GM12864 (cell line): ENCODE results near the gene SERPINA6.

Experiments used
- DNase-seq: peaks from one replicate; pipeline ENCODE4 v3.0.0-alpha.2; 2011; ENCODE audit warnings: low read depth
- H3K4me3 ChIP-seq: 2 replicates; pipeline ENCODE4 v1.5.1; 2011; ENCODE audit warnings: mild to moderate bottlenecking, low read depth, low read length, control low read depth
- CTCF ChIP-seq: IDR thresholded peaks from 2 replicates; pipeline ENCODE4 v1.5.1; 2011; ENCODE audit warnings: low read depth, mild to moderate bottlenecking, moderate library complexity, low read length, control low read depth, inconsistent platforms; ENCODE audit errors: missing control alignments

The SERPINA6 gene

GRCh38 chr14:94328196-94328595, 5.1 kb upstream of the SERPINA6 start:
- no peak for TF ChIP-seq CTCF
- no peak overlapping the region for H3K4me3 ChIP-seq
- DNase-seq = no peak

DNA sequence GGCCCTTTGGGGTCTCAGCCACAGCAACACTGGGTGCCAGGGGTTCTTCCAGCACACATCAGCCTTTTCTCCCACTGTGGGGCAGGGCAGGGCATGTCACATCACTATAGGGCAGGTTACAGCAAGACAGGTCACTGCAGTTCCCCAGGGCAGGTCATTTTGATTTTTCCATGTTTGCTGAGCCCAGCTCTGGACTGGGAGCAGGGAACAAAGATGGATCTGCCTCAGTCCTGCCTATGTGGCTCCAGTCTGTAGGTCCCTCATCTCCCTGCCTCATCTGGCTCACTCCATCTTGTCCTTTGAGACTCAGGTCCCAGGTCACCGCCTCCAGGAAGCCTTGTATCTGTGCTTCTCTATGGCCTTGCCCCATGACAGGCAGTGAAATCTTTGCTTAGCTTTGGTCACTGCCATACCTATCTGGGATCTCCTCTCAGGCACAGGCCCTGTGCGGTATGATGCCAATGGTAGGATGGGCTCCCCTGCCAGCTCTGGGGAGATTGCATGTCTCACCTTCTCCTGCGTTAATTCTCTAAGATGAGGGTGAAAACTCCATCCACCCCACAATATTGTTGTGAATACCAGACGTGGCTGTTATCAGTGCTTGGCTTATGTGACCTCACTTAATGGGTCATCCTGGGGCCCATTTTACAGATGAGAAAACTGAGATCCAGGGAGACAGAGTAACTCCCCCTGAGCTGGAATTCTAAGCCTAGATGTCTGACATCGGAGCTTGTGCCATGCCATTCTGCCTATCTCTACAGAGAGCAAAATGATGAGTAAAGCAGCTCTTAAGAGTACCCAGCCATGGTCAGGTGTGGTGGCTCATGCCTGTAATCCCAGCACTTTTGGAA, 1.5 kb downstream of the SERPINA6 start:
- no peak for DNase-seq
- TF ChIP-seq CTCF = no peak
- H3K4me3 ChIP-seq = no peak overlapping the region

DNA sequence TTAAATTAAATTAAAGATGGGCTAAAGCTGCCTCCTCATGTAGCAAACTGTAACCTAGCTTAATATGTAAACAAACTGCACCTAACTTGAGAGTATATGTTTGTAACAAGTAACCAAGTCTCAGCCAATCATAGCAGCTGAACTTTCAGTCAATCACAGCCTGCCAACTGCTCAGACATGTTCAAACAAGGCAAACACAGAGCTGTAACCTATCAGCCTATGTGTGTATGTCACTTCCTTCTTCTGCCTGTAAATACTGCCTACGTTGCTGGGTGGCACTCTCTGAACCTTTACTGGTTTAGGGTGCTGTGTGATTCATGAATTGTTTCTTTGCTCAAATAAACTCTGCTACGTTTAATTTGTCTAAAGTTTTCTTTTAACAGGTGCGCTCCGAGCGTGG, 2.9 kb downstream of the SERPINA6 start:
- no peak overlapping the region for H3K4me3 ChIP-seq
- no peak for TF ChIP-seq CTCF
- no peak for DNase-seq

- DNase-seq = no peak
- TF ChIP-seq CTCF = no peak
Observed at GRCh38 chr14:94317259-94317658, 5.9 kb downstream of the SERPINA6 start.

DNA sequence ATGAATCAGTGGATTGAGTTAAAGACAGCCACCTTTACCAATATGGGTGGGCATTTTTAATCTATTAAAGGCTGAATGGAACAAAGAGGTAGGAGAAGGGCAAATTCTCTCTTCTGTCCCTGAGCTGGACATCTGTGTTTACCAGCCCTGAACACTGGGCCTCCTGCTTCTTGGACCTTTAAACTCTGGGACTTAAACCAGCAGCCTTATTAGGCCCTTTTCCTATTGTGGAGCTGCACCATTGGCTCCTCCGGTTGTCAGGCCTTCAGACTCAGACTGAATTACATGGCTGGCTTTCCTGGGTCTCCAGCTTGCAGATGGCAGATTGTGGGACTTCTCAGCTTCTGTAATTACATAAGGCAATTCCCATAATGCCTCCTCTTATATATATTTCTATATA, 6.4 kb downstream of the SERPINA6 start:
- no peak for TF ChIP-seq CTCF

More at GRCh38 chr14:94317259-94317658, 5.9 kb downstream of the SERPINA6 start:
- no peak overlapping the region for H3K4me3 ChIP-seq

GRCh38 chr14:94314890-94315289, 8.2 kb downstream of the SERPINA6 start:
- no peak for DNase-seq
- H3K4me3 ChIP-seq = no peak overlapping the region
- TF ChIP-seq CTCF = no peak

More for the DNA sequence above, 6.4 kb downstream of the SERPINA6 start:
- no peak for DNase-seq
- no peak overlapping the region for H3K4me3 ChIP-seq

- DNase-seq = no peak
- H3K4me3 ChIP-seq = no peak overlapping the region
- no peak for TF ChIP-seq CTCF
Observed at GRCh38 chr14:94313991-94314655, 9.0 kb downstream of the SERPINA6 start.
